Fibroblast of skin of back (primary cell): Measurements from ENCODE around the gene KLK13.

Experiments used
- DNase-seq: peaks from one replicate; pipeline ENCODE4 v3.0.0-alpha.2; 2013

The KLK13 gene

DNA sequence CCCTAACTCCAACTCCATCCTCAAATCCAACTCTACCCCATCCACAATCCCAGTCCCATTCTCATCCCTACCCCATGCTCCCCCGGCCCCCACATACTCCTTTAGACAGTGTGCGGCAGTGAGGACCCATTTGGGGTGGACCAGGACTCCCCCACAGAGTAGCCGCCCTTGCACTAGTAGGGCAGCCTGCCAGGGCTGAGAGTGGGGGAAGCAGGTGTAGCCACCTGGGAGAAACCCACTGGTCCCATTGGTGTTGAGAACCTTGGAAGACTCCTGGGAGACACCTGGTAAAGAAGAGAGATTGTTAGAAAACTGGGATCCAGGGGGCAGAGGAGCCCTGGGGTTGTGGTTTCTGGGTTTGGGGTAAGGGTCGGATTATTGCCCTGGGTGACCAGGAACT lies 4.6 kb downstream of the KLK13 start:
- no peak for DNase-seq

DNA sequence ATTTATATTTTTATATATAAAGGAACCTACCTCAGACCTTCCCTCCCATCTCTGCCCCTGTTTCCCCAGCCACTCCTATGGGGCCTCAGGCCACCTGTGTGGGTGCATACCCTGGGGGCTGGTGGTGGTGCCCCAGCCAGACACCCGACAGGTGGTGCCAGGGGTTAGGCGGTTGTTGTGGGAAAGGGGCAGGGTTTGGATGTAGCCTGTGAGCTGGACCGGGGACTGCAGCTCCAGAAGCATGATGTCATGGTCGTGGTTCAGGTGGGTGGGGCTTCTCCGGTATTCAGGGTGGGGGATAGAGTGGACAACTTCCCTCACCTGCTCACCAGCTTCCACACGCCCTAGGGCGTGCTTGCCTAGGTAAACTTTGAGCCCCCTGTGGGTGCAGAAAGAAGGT lies 5.2 kb downstream of the KLK13 start:
- DNase-seq, result no peak

DNA sequence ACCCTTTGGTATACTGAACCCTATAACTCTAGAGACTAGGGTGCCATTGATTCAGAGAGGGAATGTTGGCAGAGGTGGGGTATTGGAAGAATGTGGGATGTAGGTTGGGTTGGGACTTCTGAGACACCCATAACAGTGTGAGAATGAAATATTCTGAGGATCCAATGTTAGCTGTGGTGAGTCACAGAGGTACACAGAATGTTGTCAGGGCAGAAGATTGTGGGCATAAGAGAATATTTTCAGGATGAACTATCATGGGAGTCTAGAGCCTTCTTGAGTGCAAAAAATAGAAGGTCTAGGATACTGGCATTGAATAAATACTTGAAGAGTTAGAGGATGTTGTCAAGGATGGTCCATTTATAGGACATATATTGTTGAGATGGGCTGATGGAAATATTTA lies 9.0 kb downstream of the KLK13 start:
- DNase-seq, result no peak

DNA sequence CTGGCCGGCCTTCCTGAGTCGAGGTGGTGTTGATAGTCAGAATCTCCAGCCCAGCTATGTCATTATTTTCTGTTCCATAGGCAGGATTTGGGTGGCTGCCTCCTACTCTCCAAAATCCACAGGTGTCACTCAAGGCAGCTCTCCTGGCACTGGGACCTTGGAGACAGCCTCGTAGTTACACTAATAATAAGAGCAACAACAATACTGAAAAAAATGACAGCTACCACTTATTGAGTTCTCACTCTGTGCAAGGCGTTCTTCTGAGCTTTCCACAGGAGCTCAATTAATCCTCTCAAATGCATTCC lies 17.9 kb downstream of the KLK13 start:
- no peak for DNase-seq

DNA sequence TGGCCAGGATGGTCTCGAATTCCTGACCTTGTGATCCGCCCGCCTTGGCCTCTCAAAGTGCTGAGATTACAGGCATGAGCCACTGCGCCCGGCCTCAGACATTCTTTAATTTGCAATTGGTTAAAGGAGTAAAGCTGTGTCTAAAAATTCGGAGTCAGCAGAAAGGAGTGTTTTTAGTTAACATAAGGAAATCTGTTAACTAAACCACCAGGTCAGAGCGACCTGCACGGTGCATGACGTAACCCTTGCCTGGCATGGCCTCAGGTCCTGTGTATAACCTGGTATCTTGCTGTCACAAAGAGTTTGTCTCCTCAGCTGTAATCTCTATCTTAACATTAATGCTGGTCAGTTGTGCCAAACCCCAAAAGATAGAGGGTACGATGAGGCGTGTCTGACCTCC lies 20.6 kb downstream of the KLK13 start:
- DNase-seq, result no peak

DNA sequence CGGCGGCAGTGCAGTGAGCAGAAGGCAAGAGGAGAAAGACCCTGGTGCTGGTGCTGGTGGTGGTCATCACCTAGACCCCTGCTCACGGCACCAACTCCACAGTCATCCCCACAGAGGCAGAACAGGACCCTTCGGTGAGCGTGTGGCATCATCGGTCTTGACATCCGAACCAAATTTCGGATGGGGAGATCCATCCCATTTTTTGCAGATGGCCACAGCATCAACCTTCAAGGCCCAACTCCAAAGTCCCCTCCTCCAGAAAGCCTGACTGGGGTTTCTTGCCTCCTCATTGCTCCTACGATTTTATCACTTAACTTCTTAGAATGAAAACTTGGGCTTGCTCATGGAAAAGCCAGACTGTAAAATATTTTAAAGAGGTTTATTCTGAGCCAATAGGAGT lies 21.4 kb downstream of the KLK13 start:
- DNase-seq, result no peak

DNA sequence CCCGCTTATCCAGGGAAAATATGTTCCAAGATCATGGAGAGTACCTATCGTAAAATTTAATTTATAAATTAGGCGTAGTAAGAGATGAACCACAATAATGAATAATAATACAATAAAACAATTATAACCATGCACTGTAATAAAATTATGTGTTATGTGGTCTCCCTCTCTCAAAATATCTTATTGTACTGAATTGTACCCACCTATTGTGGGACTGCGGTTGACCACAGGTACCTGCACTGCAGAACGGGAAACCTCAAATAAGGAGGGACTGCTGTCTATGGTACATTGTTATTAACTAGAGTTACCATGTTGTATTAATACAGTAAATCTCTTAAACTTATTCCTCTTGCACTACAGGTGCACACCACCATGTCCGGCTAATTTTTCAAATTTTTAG lies 24.7 kb downstream of the KLK13 start:
- DNase-seq, result no peak

DNA sequence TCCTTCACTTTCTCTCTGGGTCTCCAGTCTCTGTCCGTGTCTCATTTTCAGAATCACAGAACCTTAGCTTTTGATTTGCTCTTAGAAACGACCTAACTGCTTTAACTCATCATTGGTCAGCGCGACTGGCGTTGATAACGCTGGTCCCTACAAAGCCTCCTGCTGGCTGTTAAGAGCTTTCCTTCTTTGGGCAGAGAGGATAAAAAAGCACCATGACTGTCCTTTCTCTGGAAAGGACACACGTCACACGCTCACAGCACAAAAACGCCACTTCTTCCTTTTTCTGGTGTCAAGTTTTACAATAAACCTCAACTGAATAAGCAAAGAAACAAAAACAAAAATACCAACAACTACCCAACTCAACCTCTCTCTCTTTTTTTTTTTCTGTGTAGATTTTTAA lies 28.4 kb downstream of the KLK13 start:
- DNase-seq, result no peak

DNA sequence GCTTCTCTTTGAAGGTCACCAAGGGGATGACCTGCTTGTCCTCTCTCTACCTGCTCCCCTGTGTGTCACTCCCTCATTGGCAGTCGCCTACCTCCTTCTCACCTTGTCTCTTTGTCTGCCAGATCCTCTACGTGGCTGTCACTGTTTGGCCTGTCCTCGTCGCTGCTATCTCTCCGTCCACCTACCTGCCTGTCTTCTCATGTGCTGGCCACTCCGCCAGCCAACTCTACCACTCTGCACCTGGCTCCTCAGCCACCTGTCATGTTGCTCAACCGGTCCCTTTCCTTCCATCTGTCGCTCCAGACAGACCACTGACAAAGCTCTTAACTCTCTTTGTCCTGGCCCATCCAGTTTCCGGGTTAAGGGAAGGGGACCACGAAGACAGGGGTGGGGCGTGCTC lies 30.2 kb downstream of the KLK13 start, which contains the start of gene KLK12:
Gene KLK12 (minus strand): TSS at position 299 of the 400 bp plus-strand sequence. CDS start 381 bp downstream, outside the sequence.
- DNase-seq, result no peak

DNA sequence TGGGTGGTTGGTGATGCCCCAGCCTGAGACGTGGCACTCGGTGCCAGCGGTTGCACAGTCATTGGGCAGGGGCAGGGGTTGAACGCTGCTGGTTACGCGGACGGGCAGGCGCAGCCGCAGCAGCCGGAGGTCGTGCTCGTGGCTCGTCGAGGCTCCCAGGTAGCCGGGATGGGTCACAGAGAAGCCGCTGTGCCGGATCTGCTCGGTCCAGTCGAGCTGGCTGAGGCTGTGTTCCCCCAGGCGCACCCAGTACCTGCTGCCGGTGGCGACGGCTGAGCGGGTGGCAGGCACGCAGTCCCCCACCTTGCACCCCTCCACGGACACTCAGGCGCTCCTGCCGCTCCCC lies 33.0 kb downstream of the KLK13 start:
- DNase-seq, result no peak

DNA sequence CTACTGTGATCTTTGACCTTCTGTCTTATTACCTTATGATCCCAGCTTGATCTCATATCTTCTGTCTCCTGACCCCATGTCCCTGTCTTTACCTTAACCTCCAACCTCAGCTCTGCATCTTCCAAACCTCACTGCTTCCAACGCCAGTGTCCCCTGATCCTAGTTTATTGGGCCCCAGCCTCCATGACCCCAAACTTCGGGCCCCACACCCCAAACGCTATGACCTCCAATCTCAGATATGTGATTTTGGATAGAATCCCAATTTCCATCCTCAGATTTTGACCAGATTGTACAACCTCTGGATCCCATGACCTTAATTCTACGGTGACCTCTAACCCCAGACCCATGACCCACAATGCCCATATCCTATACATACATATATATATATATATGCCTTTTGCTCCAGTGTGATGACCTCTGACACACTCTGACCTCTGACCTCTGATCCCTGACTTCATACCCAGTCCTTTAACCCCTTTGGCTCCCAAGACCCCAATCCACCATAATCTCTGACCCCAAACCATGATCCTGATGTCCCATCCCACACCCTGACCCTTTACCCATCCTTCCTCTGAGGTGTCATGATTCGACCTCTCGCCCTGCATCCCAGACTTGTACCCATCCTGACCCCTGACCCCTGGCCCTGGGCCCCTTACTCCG lies 33.5 kb downstream of the KLK13 start:
- no peak for DNase-seq

DNA sequence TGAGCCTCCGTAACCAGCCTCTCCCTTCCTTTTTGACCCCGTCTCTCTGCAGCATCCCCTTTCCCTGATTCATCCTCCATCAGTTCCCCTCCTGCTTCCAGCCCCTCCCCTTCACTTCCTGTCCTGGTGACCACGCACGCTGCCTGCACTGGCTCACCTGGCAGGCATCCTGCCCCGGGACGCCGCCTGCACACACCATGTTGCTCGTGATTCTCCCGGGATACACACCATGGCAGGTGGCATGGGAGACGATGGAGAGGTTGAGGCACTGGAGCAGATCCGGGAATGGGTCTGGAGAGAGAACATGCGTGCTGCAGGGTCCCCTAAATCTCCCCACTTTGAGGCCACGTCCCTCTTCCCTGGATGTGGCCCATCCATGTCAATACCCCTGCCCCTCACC lies 34.3 kb downstream of the KLK13 start:
- DNase-seq, result no peak

DNA sequence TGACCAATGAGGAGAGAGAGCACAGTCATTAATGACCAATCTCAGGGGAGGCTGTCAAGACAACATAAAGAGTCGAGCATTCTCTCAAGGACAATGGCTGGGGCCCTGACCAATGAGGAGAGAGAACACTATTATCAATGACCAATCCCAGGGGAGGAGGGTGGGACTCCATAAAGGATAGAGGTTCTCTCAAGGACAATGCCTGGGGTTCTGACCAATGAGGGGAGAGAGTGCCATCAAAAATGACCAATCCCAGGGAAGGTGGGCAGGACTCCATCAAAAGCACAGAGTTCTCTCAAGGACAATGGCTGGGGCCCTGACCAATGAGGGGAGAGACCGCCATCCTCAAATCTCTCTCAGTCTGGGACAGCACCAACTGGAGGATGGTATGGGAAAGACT lies 35.2 kb downstream of the KLK13 start:
- no peak for DNase-seq

DNA sequence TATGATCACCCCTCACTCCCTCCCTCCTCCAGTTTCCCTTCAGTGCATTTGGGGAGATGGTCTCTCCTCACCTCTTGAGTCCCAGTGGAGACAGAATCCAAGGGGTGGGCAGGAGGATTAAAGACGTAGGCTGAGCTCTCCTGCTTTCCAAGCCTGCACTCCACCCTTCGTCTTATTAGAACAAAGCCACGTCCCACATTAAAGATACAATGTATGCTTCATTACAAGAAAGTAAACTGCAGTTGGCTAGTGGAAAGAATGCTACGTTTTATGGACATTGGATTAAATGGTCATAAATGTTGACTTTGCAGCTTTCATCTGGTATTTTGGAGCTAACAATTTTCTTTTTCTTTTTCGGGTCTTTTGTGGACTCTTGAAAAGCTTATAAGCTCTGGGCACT lies 37.0 kb downstream of the KLK13 start:
- DNase-seq, result no peak

DNA sequence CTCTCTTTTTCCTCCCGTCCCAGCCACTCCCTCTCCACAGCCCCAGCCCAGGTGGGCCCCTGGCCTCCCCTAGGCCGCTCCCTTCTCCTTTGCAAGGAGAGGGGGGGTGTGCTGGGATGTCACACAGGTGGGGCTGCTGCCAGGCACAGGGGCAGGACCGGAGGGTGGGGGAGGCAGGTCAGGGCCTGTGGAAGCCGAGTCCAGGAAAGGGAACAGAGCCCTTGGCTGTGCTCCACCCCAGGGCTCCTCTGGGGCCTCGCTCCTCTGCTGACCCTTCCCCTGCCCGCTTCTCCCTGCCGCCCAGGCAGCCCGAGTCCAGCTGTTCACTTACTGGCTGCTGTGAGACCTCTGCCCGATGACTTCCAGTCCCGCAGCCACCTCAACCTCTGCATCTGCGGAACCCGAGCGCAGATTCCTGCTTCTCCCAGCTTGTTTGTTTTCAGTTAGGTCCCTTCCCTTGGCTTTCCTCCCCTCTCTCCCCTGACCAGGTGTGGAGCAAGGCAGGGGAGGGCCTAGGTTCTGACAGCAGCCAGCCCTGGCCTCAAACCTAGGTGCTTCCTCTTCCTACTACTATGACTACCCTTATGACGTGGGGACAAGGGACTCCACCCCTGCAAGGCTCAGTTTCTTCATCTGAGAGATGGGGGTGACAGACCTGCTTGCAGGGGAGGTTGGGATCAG lies 37.6 kb downstream of the KLK13 start:
- no peak for DNase-seq

DNA sequence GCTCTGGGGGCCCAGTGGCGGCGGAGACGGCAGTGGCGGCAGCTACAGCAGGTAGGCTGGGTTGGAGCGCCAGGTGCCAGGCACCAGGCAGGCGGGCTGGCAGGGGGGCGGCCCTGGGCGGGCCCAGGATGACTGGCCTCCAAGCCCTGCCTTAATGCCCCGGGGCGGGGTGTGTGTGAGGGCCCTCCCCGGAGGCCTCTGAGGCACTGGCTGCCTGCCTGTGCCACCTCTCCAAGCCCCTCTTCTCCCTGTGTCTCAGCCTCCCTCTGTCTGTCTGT lies 38.4 kb downstream of the KLK13 start, which contains the start of gene KLK11:
Gene KLK11 (minus strand): TSS at position 63 of the 278 bp plus-strand sequence. CDS start 985 bp downstream, outside the sequence.
- DNase-seq, result no peak

DNA sequence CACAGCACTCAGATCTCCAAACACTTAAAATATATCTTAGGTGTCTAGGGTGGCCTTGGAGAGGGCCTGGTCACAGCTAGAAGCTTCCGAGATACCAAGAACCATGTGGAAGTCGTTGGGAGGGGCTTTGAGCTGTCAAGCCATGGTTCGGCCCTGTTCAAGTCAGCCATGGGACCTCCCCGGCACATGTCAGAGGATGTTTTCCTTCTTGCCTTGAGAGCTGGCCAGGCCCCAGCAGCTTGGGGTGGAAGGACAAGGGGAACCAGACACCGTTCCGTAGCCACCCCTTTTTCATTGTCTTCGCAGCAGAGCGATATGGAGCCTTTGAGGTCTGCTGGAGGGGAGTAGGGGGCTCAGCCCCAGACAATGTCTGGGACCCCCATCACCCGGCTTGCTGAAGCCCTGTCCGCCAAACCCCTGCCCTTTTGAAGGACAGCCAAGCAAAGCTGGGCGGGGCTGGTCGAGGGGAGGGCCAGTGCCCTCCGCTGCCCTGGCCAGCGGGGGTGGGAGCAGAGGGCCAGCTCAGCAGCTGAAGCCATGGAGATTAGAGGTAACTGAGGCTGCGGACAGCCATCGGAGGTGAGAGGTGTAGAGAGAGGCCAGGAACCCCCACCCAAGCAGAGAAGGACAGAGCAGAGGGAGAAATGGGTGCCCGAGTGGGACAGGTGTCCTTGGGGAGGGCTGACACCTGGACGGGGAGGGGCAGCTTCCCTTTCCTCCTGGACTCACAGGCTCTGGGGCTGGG lies 38.9 kb downstream of the KLK13 start:
- DNase-seq, result no peak

DNA sequence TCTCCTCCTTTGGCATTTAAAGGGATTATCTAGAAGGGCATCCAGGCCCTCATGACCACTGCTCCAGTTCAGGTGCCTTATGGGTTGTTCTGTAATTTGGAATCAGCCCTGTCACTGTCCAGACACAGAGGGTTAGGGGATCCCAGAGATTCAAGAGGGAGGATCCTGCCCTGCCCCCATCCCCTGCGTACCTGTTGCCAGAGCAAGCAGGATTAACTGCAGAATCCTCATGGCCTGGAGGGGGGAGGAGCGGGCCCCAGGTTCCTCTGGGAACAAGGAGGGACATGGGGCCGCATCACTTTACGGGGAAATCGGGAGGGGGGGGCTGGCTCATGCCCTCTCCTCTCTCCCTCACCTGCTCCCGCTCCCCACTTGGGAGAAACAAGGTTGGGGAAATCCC lies 39.5 kb downstream of the KLK13 start:
- DNase-seq, result no peak

DNA sequence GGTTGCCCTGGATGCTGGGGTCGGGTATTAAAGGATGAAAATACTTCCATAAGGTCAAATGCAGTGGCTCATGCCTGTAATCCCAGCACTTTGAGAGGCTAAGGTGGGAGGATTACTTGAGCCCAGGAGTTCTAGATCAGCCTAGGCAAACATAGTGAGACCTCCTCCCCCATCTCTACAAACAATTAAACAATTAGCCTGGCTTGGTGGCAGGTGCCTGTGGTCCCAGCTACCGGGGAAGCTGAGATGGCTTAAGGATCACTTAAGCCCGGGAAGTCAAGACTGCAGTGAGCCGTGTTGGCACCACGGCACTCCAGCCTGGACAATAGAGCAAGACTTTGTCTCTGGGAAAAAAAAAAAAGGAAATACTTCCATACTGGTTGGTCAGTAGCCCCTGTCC lies 40.0 kb downstream of the KLK13 start:
- no peak for DNase-seq

DNA sequence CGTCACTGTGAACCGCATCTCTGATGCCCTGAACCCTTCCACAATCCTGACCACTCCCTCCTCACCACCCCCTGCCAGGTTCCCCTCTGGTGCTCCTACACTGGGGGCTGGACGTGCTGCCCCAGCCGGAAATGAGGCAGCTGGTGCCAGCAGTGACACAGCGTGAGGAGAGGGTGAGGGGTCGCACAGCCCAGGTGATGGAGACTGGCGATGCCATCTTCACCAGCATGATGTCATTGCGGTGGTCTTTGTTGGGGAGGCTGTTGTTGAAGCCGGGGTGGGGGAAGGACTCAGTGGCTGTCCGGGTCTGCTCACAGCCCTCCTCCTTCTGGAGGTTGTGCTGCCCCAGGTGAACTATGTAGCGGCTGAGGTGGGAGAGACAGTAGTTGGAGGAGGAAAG lies 40.9 kb downstream of the KLK13 start:
- DNase-seq, result no peak

DNA sequence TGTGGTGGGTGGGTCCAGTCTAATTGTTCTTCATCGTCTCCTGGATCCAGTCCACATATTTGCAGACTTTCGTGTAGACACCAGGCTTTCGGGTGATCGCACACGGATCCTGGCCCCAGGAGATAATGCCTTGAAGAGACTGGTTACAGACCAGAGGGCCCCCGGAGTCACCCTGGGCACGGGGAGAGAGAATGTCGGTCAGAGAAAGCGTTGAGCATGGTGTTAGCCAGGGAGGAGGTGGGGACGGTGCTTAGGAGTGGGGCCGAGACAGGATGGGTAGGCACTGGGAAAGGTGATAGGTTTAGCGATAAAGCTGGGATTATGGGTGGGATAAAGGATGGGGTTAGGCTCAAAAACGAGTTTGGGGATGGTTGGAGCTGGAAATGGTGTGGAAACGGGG lies 42.4 kb downstream of the KLK13 start:
- DNase-seq, result no peak

DNA sequence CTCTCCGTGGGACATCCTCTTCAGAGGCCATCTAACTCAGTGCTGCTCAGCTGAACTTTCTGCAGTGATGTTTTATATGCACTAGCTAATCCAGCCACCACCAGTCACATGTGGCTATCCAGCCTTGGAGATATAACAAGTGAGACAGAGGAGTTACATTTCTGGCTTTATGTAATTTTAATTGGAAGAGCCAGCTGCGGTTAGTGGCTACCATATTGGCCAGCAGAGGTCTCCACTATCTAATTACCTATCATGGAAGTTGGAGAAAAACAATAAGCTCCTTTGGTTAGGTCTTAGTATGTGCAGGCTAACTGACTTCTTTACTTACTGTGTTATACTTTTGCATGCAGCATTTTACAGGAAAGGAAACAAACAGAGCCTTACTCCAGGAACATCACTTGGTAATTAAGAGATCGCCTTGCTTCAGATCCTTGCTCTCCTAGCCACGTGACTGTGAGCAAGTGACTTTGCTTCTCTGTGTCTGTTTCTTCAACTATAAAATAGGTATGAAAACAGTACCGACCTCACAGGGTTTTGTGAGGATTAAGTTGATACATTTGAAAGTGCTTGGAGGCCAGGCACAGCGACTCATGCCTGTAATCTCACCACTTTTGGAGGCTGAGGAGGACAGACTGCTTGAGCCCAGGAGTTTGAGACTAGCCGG lies 43.8 kb downstream of the KLK13 start:
- DNase-seq, result peak; percentile 32

DNA sequence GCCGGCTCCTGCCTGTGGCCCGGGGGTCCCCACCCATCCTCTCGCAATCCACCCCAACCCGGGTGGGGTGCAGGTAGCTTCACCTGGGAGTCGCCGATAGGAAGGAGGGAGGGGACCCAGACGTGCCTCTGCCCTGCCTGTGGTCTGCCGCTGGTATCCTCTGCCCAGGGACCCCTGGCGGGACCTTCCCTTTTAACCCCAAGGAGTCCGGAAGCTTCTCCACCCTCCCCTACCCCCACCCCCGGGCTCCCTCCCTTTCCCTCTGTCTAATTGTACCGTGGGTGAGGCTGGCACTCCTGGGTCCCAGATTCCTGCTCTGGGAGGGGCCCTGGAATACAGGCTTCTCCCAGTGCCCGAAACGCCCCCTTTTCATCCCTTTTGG lies 45.4 kb downstream of the KLK13 start, which contains the start of gene KLK10:
Gene KLK10 (minus strand): TSS at position 166 of the 382 bp plus-strand sequence. CDS start 579 bp downstream, outside the sequence.
- DNase-seq, result no peak
